Measurements from ENCODE around the gene THPO. TPM values are rescaled to one million over a fixed set of nuclear protein-coding genes. Genes with fewer than 3 reads are reported as not detected.

Gene THPO
- total and polyA plus RNA-seq, 10 of the 15 experiments (the other 5 are each of a cell fraction or from before 2014, with no cell fraction given): not detected

DNA sequence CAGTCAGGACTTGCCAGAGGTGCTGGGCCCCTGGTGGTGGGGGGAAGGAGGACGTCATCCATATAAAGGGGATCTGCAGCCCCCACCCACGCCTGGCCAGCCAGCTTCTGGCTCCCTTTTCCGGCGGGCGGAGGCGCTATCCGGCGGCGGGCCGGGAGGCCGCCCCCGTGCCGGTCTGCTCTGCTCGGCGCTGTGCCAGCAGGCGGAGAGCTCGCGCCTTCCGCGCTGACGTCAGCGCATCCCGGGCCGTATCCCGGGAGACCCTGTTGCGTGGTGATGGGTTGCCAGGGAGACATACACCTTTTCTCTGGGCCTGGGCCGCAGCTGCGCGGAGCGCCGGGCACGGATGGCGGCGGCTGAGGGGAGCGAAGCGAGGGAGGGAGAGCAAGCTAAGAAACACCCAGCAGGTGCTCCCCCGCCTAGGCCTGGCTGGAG lies 39.5 kb downstream of the THPO start (continued):
- TF ChIP-seq, protein P1, sequence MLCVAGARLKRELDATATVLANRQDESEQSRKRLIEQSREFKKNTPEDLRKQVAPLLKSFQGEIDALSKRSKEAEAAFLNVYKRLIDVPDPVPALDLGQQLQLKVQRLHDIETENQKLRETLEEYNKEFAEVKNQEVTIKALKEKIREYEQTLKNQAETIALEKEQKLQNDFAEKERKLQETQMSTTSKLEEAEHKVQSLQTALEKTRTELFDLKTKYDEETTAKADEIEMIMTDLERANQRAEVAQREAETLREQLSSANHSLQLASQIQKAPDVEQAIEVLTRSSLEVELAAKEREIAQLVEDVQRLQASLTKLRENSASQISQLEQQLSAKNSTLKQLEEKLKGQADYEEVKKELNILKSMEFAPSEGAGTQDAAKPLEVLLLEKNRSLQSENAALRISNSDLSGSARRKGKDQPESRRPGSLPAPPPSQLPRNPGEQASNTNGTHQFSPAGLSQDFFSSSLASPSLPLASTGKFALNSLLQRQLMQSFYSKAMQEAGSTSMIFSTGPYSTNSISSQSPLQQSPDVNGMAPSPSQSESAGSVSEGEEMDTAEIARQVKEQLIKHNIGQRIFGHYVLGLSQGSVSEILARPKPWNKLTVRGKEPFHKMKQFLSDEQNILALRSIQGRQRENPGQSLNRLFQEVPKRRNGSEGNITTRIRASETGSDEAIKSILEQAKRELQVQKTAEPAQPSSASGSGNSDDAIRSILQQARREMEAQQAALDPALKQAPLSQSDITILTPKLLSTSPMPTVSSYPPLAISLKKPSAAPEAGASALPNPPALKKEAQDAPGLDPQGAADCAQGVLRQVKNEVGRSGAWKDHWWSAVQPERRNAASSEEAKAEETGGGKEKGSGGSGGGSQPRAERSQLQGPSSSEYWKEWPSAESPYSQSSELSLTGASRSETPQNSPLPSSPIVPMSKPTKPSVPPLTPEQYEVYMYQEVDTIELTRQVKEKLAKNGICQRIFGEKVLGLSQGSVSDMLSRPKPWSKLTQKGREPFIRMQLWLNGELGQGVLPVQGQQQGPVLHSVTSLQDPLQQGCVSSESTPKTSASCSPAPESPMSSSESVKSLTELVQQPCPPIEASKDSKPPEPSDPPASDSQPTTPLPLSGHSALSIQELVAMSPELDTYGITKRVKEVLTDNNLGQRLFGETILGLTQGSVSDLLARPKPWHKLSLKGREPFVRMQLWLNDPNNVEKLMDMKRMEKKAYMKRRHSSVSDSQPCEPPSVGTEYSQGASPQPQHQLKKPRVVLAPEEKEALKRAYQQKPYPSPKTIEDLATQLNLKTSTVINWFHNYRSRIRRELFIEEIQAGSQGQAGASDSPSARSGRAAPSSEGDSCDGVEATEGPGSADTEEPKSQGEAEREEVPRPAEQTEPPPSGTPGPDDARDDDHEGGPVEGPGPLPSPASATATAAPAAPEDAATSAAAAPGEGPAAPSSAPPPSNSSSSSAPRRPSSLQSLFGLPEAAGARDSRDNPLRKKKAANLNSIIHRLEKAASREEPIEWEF (IDR thresholded peaks at IDR 0.05; ENCODE audit: insufficient replicate concordance, low read depth, low read length): no peak
- no peak for TF ChIP-seq CHD2 (IDR thresholded peaks at IDR 0.05; ENCODE audit: borderline replicate concordance, low read depth, low read length)

DNA sequence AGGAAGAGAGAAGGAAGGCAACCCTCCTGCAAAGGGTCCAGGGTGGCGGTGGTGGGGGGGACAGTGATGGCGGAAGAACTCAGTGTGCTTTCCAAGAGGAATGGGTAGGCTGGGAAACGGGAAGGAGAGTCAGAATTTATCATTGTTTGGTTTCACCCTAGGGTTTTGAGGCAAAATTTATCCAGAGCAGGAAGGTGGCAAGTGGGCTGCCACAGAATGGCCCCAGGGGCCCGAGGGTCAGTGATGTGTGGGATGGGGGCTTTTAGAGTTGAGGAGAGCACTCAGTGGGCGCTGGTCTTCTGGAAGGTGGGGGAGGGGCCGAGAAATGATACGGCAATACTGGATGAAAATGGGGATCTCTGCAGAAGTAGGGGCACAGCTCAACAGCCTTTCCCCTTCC lies 40.0 kb downstream of the THPO start:
- no peaks in the 10 kb centered on the region for H3K27me3 ChIP-seq (replicated peaks in 1 of 2; ENCODE audit: control insufficient read depth in 2 of 2, insufficient read depth in 2 of 2, low read length in 1 of 2)
- peaks cover 2% of the 10 kb centered on the region for H4K20me1 ChIP-seq (ENCODE audit: control insufficient read depth, insufficient read depth)
- 54% methylated on average over 7 of the region's 7 CpGs for WGBS (ENCODE audit: insufficient coverage, insufficient replicate concordance, low lambda C conversion rate, missing lambda C conversion rate)
- DNase-seq (ENCODE audit: low read depth, low spot score): no peak
- H3K36me3 ChIP-seq (ENCODE audit: control insufficient read depth in 2 of 2, insufficient read depth in 2 of 2, low read length in 1 of 2): peaks cover 7 to 9% of the 10 kb centered on the region in 2 experiments
- in situ Hi-C loops (cut with MboI): no loop called here
- no peak for FAIRE-seq
- peaks cover 11% of the 10 kb centered on the region for H3K4me1 ChIP-seq (ENCODE audit: control insufficient read depth, insufficient read depth, low read length)
- H3K27ac ChIP-seq (ENCODE audit: control insufficient read depth, insufficient read depth): no peak overlapping the region
- H3K4me2 ChIP-seq (ENCODE audit: control insufficient read depth, insufficient read depth): no peak overlapping the region
- TF ChIP-seq CBX5 (IDR thresholded peaks at IDR 0.05; ENCODE audit: low read depth): no peak
- no peak for TF ChIP-seq HDGF (IDR thresholded peaks at IDR 0.05)
- TF ChIP-seq NFIC (IDR thresholded peaks at IDR 0.05; ENCODE audit: low read depth, low read length): no peak
- TF ChIP-seq, protein P2, sequence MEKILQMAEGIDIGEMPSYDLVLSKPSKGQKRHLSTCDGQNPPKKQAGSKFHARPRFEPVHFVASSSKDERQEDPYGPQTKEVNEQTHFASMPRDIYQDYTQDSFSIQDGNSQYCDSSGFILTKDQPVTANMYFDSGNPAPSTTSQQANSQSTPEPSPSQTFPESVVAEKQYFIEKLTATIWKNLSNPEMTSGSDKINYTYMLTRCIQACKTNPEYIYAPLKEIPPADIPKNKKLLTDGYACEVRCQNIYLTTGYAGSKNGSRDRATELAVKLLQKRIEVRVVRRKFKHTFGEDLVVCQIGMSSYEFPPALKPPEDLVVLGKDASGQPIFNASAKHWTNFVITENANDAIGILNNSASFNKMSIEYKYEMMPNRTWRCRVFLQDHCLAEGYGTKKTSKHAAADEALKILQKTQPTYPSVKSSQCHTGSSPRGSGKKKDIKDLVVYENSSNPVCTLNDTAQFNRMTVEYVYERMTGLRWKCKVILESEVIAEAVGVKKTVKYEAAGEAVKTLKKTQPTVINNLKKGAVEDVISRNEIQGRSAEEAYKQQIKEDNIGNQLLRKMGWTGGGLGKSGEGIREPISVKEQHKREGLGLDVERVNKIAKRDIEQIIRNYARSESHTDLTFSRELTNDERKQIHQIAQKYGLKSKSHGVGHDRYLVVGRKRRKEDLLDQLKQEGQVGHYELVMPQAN (conservative IDR thresholded peaks at IDR 0.05): no peak
- no peak for TF ChIP-seq PML (IDR thresholded peaks at IDR 0.05; ENCODE audit: low read length)
- TF ChIP-seq POLR2AphosphoS2 (IDR thresholded peaks at IDR 0.05; ENCODE audit: low read depth, low read length): no peak
- TF ChIP-seq NBN (IDR thresholded peaks at IDR 0.05): no peak
- ChIA-PET RAD21 (ENCODE audit: unreplicated experiment) (no interaction called here), POLR2A (no interaction called here), SMC1A (ENCODE audit: uncharacterized antibody, unreplicated experiment) (no interaction called here), CTCF (interaction anchor here (1.2 kb wide), 1 partner anchor 17 kb away, joined by 6 read pairs; no protein-coding TSS in a partner anchor)
- H3K79me2 ChIP-seq (ENCODE audit: control insufficient read depth, insufficient read depth, low read length): no peaks in the 10 kb centered on the region
- no peak overlapping the region for H3K4me3 ChIP-seq
- H2AFZ ChIP-seq (ENCODE audit: control insufficient read depth, low read depth, low read length): no peak overlapping the region
- no peak overlapping the region for H3K9ac ChIP-seq (ENCODE audit: control insufficient read depth, insufficient read depth, low read length)
- intact Hi-C loops (cut with micrococcal nuclease; ENCODE audit: unreplicated experiment): no loop called here
- H3K9me3 ChIP-seq (replicated peaks; ENCODE audit: control insufficient read depth, insufficient read depth, low read length): no peaks in the 10 kb centered on the region
- no TSS peak for BruUV-seq (replicated peaks)
- no peak for ATAC-seq
